ENCODE measurements around the gene MAP6D1.

The MAP6D1 gene

GRCh38 chr3:183825456-183826161, at the start of gene MAP6D1:
Gene MAP6D1, minus strand, starts transcription at chr3:183825577. Its CDS starts 30 bp downstream, at chr3:183825547.
- DNase-seq (ENCODE audit: low read depth), result peak; percentile 11

GRCh38 chr3:183873914-183874313, 48.5 kb upstream of the MAP6D1 start:
- no peak for DNase-seq (ENCODE audit: low read depth)

GRCh38 chr3:183871541-183871940, 46.2 kb upstream of the MAP6D1 start:
- DNase-seq (ENCODE audit: low read depth), result no peak

- no peak for DNase-seq (ENCODE audit: low read depth)
Observed at GRCh38 chr3:183870563-183870962, 45.2 kb upstream of the MAP6D1 start.

GRCh38 chr3:183868796-183869195, 43.4 kb upstream of the MAP6D1 start:
- no peak for DNase-seq (ENCODE audit: low read depth)

GRCh38 chr3:183862610-183863009, 37.2 kb upstream of the MAP6D1 start:
- DNase-seq (ENCODE audit: low read depth), result no peak

- DNase-seq (ENCODE audit: low read depth), result no peak
Observed at GRCh38 chr3:183857863-183858262, 32.5 kb upstream of the MAP6D1 start.

- DNase-seq (ENCODE audit: low read depth), result no peak
Observed at GRCh38 chr3:183854318-183855035, 29.1 kb upstream of the MAP6D1 start.

GRCh38 chr3:183845608-183846288, 20.4 kb upstream of the MAP6D1 start:
- DNase-seq (ENCODE audit: low read depth), result no peak

- DNase-seq (ENCODE audit: low read depth), result no peak
Observed at GRCh38 chr3:183845090-183845489, 19.7 kb upstream of the MAP6D1 start.

- DNase-seq (ENCODE audit: low read depth), result no peak
Observed at GRCh38 chr3:183844606-183845005, 19.2 kb upstream of the MAP6D1 start.

- DNase-seq (ENCODE audit: low read depth), result no peak
Observed at GRCh38 chr3:183839751-183840150, 14.4 kb upstream of the MAP6D1 start.

GRCh38 chr3:183837894-183838293, 12.5 kb upstream of the MAP6D1 start:
- DNase-seq (ENCODE audit: low read depth), result no peak

GRCh38 chr3:183837390-183837789, 12.0 kb upstream of the MAP6D1 start:
- no peak for DNase-seq (ENCODE audit: low read depth)

GRCh38 chr3:183833516-183833915, 8.1 kb upstream of the MAP6D1 start:
- DNase-seq (ENCODE audit: low read depth), result no peak

GRCh38 chr3:183830187-183830586, 4.8 kb upstream of the MAP6D1 start:
- no peak for DNase-seq (ENCODE audit: low read depth)

GRCh38 chr3:183829466-183829865, 4.1 kb upstream of the MAP6D1 start:
- DNase-seq (ENCODE audit: low read depth), result no peak

GRCh38 chr3:183828538-183828870, 3.1 kb upstream of the MAP6D1 start:
- DNase-seq (ENCODE audit: low read depth), result no peak

- no peak for DNase-seq (ENCODE audit: low read depth)
Observed at GRCh38 chr3:183827809-183828537, 2.6 kb upstream of the MAP6D1 start.

GRCh38 chr3:183826448-183827250, 1.3 kb upstream of the MAP6D1 start:
- DNase-seq (ENCODE audit: low read depth), result no peak

- peak; percentile 4 for DNase-seq (ENCODE audit: low read depth)
Observed at GRCh38 chr3:183824761-183825455, 469 bp downstream of the MAP6D1 start.
